ENCODE measurements around the gene OTOA.
"Not testable (repeated sequence)": the region's sequence is repeated elsewhere in the genome, so short reads cannot be mapped to it uniquely, and the experiment has no call there.

Gene OTOA

GRCh38 chr16:21801538-21802374 lies 138.0 kb downstream of the OTOA start:
- H3K27me3 ChIP-seq (ENCODE audit: insufficient read depth, low read length); H3F3A ChIP-seq (ENCODE audit: insufficient read depth, low read length); H3K9me2 ChIP-seq (ENCODE audit: low read depth, low read length); H4K20me1 ChIP-seq (ENCODE audit: insufficient read depth, low read length); H3K4me3 ChIP-seq (ENCODE audit: low read depth, low read length, poor library complexity, severe bottlenecking); H3K9ac ChIP-seq (ENCODE audit: low read length); H3K27ac ChIP-seq (ENCODE audit: low read depth, low read length, poor library complexity, severe bottlenecking); H3K4me2 ChIP-seq (ENCODE audit: low read length); H3K9me3 ChIP-seq (ENCODE audit: low read length); H2AFZ ChIP-seq (ENCODE audit: low read length); H3K79me2 ChIP-seq (ENCODE audit: insufficient read depth, low read length); H3K4me1 ChIP-seq (ENCODE audit: insufficient read depth, low read length, severe bottlenecking): not testable (repeated sequence)
- peaks cover 21% of the 10 kb centered on the region for H3K36me3 ChIP-seq (ENCODE audit: insufficient read depth, low read length)
- TF ChIP-seq, protein P1, sequence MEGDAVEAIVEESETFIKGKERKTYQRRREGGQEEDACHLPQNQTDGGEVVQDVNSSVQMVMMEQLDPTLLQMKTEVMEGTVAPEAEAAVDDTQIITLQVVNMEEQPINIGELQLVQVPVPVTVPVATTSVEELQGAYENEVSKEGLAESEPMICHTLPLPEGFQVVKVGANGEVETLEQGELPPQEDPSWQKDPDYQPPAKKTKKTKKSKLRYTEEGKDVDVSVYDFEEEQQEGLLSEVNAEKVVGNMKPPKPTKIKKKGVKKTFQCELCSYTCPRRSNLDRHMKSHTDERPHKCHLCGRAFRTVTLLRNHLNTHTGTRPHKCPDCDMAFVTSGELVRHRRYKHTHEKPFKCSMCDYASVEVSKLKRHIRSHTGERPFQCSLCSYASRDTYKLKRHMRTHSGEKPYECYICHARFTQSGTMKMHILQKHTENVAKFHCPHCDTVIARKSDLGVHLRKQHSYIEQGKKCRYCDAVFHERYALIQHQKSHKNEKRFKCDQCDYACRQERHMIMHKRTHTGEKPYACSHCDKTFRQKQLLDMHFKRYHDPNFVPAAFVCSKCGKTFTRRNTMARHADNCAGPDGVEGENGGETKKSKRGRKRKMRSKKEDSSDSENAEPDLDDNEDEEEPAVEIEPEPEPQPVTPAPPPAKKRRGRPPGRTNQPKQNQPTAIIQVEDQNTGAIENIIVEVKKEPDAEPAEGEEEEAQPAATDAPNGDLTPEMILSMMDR (IDR thresholded peaks at IDR 0.05; ENCODE audit: low read length): peak; percentile 41; the same call in 1 of the 2 replicates

DNA sequence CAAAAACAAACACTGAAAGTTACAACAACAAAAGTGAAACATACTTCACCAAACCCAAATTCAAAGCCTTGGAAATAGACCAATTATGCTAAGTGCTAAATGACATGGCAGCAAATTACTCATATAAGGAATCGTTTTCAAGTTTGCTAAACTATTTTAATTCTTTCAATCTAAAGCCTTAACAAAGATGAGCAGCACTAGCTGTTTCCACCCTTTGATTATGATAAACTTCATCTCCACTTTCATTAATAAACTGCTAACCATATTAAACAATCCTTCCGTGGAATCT lies 138.6 kb downstream of the OTOA start:
- H3K4me1 ChIP-seq (ENCODE audit: insufficient read depth, low read length, severe bottlenecking); H4K20me1 ChIP-seq (ENCODE audit: insufficient read depth, low read length); H3F3A ChIP-seq (ENCODE audit: insufficient read depth, low read length); H3K27me3 ChIP-seq (ENCODE audit: insufficient read depth, low read length); H3K4me2 ChIP-seq (ENCODE audit: low read length); H3K4me3 ChIP-seq (ENCODE audit: low read depth, low read length, poor library complexity, severe bottlenecking); H2AFZ ChIP-seq (ENCODE audit: low read length); H3K9ac ChIP-seq (ENCODE audit: low read length); H3K27ac ChIP-seq (ENCODE audit: low read depth, low read length, poor library complexity, severe bottlenecking); H3K79me2 ChIP-seq (ENCODE audit: insufficient read depth, low read length); H3K9me2 ChIP-seq (ENCODE audit: low read depth, low read length); H3K9me3 ChIP-seq (ENCODE audit: low read length): not testable (repeated sequence)
- H3K36me3 ChIP-seq (ENCODE audit: insufficient read depth, low read length): peaks cover 25% of the 10 kb centered on the region

All from OCI-LY1 (cell line).